Brain microvascular endothelial cell (primary cell): Measurements from ENCODE around the gene WASL.
A peak's percentile ranks its signal among the peaks of the same experiment; 100 is the strongest.
"Not testable (repeated sequence)": the region's sequence is repeated elsewhere in the genome, so short reads cannot be mapped to it uniquely, and the experiment has no call there.

ENCODE experiments used
- DNase-seq: peaks from one replicate; pipeline ENCODE4 v3.0.0-alpha.2; 2020
- H3K27ac ChIP-seq: fragments of 250-450 bp; sonication (Bioruptor Pico); 2 replicates; pipeline ENCODE4 v1.5.1; 2020; ENCODE audit warnings: mild to moderate bottlenecking, moderate library complexity
- H3K27me3 ChIP-seq: fragments of 250-450 bp; sonication (Bioruptor Pico); replicated peaks from 2 replicates; pipeline ENCODE4 v1.5.1; 2020; ENCODE audit warnings: mild to moderate bottlenecking
- H3K36me3 ChIP-seq: fragments of 250-450 bp; sonication (Bioruptor Pico); replicated peaks from 2 replicates; pipeline ENCODE4 v1.5.1; 2020; ENCODE audit warnings: mild to moderate bottlenecking
- H3K4me3 ChIP-seq: 2 replicates; pipeline ENCODE4 v1.5.1; 2011; ENCODE audit warnings: low read depth, mild to moderate bottlenecking, control low read depth, low read length, moderate library complexity
- CTCF ChIP-seq: IDR thresholded peaks from 2 replicates; pipeline ENCODE4 v1.5.1; 2011; ENCODE audit warnings: low read depth, mild to moderate bottlenecking, moderate library complexity, low read length, control low read depth, inconsistent platforms; ENCODE audit errors: missing control alignments
- in situ Hi-C: cut with HindIII; loops from 2 replicates; pipeline ENCODE4 v1.10.0; 2017; ENCODE audit warnings: low sequenced_read_pairs, low pct_ligation_motif_present

WASL gene

GRCh38 chr7:123727071-123727837 is 21.5 kb downstream of the WASL start:
- H3K36me3 ChIP-seq = no peaks in the 10 kb centered on the region
- H3K27ac ChIP-seq = no peak overlapping the region
- no peaks in the 10 kb centered on the region for H3K27me3 ChIP-seq
- H3K4me3 ChIP-seq = no peak overlapping the region
- in situ Hi-C loops = no loop called here
- no peak for TF ChIP-seq CTCF
- peak; percentile 86 for DNase-seq

- H3K27me3 ChIP-seq = no peaks in the 10 kb centered on the region
- in situ Hi-C loops = no loop called here
- H3K27ac ChIP-seq = no peak overlapping the region
- no peak overlapping the region for H3K4me3 ChIP-seq
- DNase-seq = no peak
- no peaks in the 10 kb centered on the region for H3K36me3 ChIP-seq
- no peak for TF ChIP-seq CTCF
Observed at GRCh38 chr7:123725586-123726171, 23.1 kb downstream of the WASL start.

- in situ Hi-C loops = no loop called here
- no peaks in the 10 kb centered on the region for H3K27me3 ChIP-seq
- no peak for TF ChIP-seq CTCF
- no peaks in the 10 kb centered on the region for H3K36me3 ChIP-seq
- no peak overlapping the region for H3K4me3 ChIP-seq
- DNase-seq = no peak
- H3K27ac ChIP-seq = no peak overlapping the region
Observed at GRCh38 chr7:123724817-123725253, 24.0 kb downstream of the WASL start.

- H3K36me3 ChIP-seq = no peaks in the 10 kb centered on the region
- no peak for DNase-seq
- no peak overlapping the region for H3K27ac ChIP-seq
- H3K27me3 ChIP-seq = no peaks in the 10 kb centered on the region
- in situ Hi-C loops = no loop called here
- no peak overlapping the region for H3K4me3 ChIP-seq
- TF ChIP-seq CTCF = no peak
Observed at GRCh38 chr7:123723913-123724312, 24.9 kb downstream of the WASL start.

- H3K36me3 ChIP-seq, H3K27ac ChIP-seq, in situ Hi-C loops, H3K27me3 ChIP-seq, DNase-seq, H3K4me3 ChIP-seq: not testable (repeated sequence)
Observed at GRCh38 chr7:123720527-123720926, 28.3 kb downstream of the WASL start.

GRCh38 chr7:123719197-123719721 is 29.5 kb downstream of the WASL start:
- in situ Hi-C loops = no loop called here
- Histone ChIP-seq H3K27ac (no peak overlapping the region), H3K27me3 (no peaks in the 10 kb centered on the region), H3K4me3 (no peak overlapping the region), H3K36me3 (no peaks in the 10 kb centered on the region)
- no peak for TF ChIP-seq CTCF
- no peak for DNase-seq
